Stimulated activated CD4-positive, alpha-beta T cell treated with anti-CD3 and anti-CD28 coated beads, Interleukin-15, amount 100 ng/mL, for 48 hours (primary cell): ENCODE measurements around the gene CAMK2D.

Source experiments
- DNase-seq, 2 donors: peaks; one replicate each; pipeline ENCODE4 v3.0.0-alpha.2; 2020; ENCODE audit warnings: low read depth in 2 of 2

Gene CAMK2D

GRCh38 chr4:113565702-113566012, 195.9 kb downstream of the CAMK2D start:
- no peak for DNase-seq

GRCh38 chr4:113564493-113564892, 197.0 kb downstream of the CAMK2D start:
- no peak for DNase-seq

GRCh38 chr4:113563691-113564378, 197.7 kb downstream of the CAMK2D start:
- no peak for DNase-seq

- no peak for DNase-seq
Observed at GRCh38 chr4:113561758-113562157, 199.8 kb downstream of the CAMK2D start.

GRCh38 chr4:113561092-113561491, 200.4 kb downstream of the CAMK2D start:
- DNase-seq, result no peak

- DNase-seq, result no peak
Observed at GRCh38 chr4:113560579-113560978, 201.0 kb downstream of the CAMK2D start.

GRCh38 chr4:113559947-113560346, 201.6 kb downstream of the CAMK2D start:
- no peak for DNase-seq

GRCh38 chr4:113556382-113557134, 205.0 kb downstream of the CAMK2D start:
- no peak for DNase-seq

- DNase-seq, result no peak
Observed at GRCh38 chr4:113555868-113556267, 205.7 kb downstream of the CAMK2D start.

GRCh38 chr4:113553082-113553481, 208.5 kb downstream of the CAMK2D start:
- no peak for DNase-seq

GRCh38 chr4:113550510-113550909, 211.0 kb downstream of the CAMK2D start:
- no peak for DNase-seq

GRCh38 chr4:113548303-113548702, 213.2 kb downstream of the CAMK2D start:
- no peak for DNase-seq

- DNase-seq, result peak; percentile 92 to 94
Observed at GRCh38 chr4:113547487-113548042, 214.0 kb downstream of the CAMK2D start.

- DNase-seq, result no peak
Observed at GRCh38 chr4:113541933-113542332, 219.6 kb downstream of the CAMK2D start.

GRCh38 chr4:113540859-113541258, 220.7 kb downstream of the CAMK2D start:
- peak; percentile 38 to 55 for DNase-seq

GRCh38 chr4:113539408-113539807, 222.1 kb downstream of the CAMK2D start:
- peak; percentile 13 to 27 for DNase-seq

- DNase-seq, result no peak
Observed at GRCh38 chr4:113537628-113538027, 223.9 kb downstream of the CAMK2D start.

GRCh38 chr4:113537203-113537602, 224.3 kb downstream of the CAMK2D start:
- DNase-seq, result no peak

GRCh38 chr4:113534711-113535110, 226.8 kb downstream of the CAMK2D start:
- DNase-seq, result no peak

GRCh38 chr4:113531572-113531971, 230.0 kb downstream of the CAMK2D start:
- no peak for DNase-seq

- no peak for DNase-seq
Observed at GRCh38 chr4:113528395-113528794, 233.1 kb downstream of the CAMK2D start.

GRCh38 chr4:113525521-113525920, 236.0 kb downstream of the CAMK2D start:
- no peak for DNase-seq

- no peak for DNase-seq
Observed at GRCh38 chr4:113524505-113525186, 236.9 kb downstream of the CAMK2D start.
